Femur (tissue), 1 donor: ENCODE data around the gene RNASE9.
"Not testable (repeated sequence)": the region's sequence is repeated elsewhere in the genome, so short reads cannot be mapped to it uniquely, and the experiment has no call there.

Experiments
- DNase-seq: peaks from one replicate; pipeline ENCODE4 v3.0.0-alpha.2; 2017

RNASE9 gene

DNA sequence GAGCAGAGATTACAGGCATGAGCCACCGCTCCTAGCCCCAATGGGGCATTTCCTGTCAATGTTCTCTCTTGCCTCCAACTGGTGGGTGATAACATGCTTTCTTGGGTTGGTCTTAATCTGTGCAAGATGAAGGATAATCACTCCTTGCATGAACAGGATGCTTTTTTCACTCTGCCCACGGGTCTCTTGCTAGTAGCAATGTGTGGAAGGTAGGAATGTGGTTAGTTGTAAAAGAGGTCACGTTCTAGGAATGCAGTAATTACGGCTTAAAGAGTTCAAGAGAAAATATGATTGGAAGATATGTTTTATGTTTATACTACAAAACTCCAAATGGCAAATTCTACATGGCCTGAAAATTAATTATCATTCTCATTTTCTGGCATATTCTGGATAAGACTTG is 45.0 kb downstream of the RNASE9 start:
- no peak for DNase-seq

DNA sequence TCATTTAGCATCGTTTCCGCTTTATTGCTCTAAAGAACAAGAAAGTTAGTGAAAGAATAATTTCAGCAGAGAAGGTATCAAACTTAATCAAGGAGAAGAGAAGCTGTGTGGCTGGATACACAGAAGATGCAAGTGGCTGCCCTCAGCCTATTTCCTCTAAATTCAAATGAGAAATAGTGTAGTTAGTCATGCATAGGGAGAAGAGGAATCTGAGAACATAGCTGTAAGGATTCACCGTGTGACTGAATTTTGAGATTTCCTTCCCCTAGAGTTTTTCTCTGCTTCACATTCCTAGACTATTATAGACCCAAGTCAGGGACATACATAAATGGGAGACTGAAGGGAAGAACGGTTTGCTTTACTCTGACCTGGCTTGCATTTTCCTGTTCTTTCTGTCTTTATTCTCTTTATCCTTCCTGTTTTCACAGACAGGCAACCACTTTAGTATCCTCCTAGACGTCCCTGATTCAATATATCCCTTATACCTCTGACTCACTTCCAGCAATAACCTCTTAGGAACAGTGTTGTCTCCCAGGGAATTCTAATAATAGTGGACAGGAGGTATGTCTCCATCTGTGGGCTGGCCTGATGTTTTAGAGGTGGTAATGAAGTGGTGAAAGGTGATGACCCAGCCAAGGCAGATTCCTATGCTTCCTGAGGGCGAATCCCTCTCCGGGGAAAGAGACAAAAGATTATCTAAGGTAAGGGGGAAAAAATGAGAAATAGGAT is 48.5 kb downstream of the RNASE9 start:
- DNase-seq, result no peak

DNA sequence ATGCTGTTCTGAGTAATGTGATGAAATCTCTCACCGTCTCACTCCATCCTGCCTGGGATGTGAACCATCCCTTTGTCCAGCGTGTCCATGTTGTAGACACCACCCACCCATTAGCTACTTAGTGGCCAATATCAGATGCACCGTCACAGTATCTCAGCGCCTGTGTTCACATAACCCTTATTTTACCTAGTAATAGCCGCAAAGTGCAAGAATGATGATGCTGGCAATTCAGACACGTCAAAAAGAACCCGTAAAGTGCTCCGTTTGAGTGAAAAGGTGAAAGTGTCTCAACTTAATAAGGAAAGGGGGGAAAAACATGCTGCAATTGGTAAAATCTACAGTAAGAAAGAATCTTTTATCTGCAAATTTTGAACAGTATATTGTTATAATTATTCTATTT is 52.5 kb downstream of the RNASE9 start:
- DNase-seq, result no peak

GRCh38 chr14:20507537-20507936 is 53.3 kb downstream of the RNASE9 start:
- DNase-seq, result not testable (repeated sequence)

DNA sequence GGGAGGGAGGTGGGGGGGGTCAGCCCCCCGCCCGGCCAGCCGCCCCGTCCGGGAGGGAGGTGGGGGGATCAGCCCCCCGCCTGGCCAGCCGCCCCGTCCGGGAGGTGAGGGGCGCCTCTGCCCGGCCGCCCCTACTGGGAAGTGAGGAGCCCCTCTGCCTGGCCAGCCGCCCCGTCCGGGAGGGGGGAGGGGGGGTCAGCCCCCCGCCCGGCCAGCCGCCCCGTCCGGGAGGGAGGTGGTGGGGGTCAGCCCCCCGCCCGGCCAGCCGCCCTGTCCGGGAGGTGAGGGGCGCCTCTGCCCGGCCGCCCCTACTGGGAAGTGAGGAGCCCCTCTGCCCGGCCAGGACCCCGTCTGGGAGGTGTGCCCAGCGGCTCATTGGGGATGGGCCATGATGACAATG is 54.1 kb downstream of the RNASE9 start:
- DNase-seq, result not testable (repeated sequence)

DNA sequence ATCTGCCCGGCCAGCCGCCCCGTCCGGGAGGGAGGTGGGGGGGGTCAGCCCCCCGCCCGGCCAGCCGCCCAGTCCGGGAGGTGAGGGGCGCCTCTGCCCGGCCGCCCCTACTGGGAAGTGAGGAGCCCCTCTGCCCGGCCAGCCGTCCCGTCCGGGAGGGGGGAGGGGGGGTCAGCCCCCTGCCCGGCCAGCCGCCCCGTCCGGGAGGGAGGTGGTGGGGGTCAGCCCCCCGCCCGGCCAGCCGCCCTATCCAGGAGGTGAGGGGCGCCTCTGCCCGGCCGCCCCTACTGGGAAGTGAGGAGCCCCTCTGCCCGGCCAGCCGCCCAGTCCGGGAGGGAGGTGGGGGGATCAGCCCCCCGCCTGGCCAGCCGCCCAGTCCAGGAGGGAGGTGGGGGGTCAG is 54.6 kb downstream of the RNASE9 start:
- DNase-seq, result not testable (repeated sequence)
